Panc1 (cell line): ENCODE measurements around the gene FGF7. TPM values are rescaled to one million over a fixed set of nuclear protein-coding genes. Genes with fewer than 3 reads are reported as not detected.

Experiments
- ATAC-seq: fragments of 200-7000 bp; cut with Tn5 transposase; 2 replicates; pipeline ENCODE4 v1.9.1; 2020; ENCODE audit warnings: mild to moderate bottlenecking, moderate library complexity
- BruUV-seq: library from RNA; stranded (reverse); fragments of 400-500 nt; replicated peaks from 2 replicates; lab custom pipeline; 2021; lab: Mats Ljungman, UMichigan
- CTCF ChIA-PET: fragments of 300-600 bp; sonication (Branson Sonifier 250); formaldehyde crosslinking; loops from one replicate; lab custom pipeline; 2022; ENCODE audit warnings: antibody characterized with exemption; lab: Charles Lee
- POLR2A ChIA-PET: fragments of 300-600 bp; sonication (Branson Sonifier 250); formaldehyde crosslinking; loops from one replicate; lab custom pipeline; 2022; ENCODE audit warnings: antibody characterized with exemption; lab: Charles Lee
- DNase-seq: peaks from one replicate; pipeline ENCODE4 v3.0.0-alpha.2; 2010; ENCODE audit warnings: low read depth, low spot score
- H3K27ac ChIP-seq: 2 replicates; pipeline ENCODE4 v1.5.1; 2011; ENCODE audit warnings: mild to moderate bottlenecking, low read length, inconsistent platforms
- H3K27me3 ChIP-seq: fragments of 200-500 bp; sonication (Bioruptor generic); 2 replicates; pipeline ENCODE4 v1.6.0; 2014; ENCODE audit warnings: low read length, inconsistent platforms; ENCODE audit not compliant: control insufficient read depth, insufficient read depth
- H3K36me3 ChIP-seq: fragments of 200-500 bp; sonication (Bioruptor generic); 2 replicates; pipeline ENCODE4 v1.5.1; 2014; ENCODE audit warnings: inconsistent platforms, mild to moderate bottlenecking, low read length, moderate library complexity; ENCODE audit not compliant: control insufficient read depth, insufficient read depth
- H3K4me1 ChIP-seq: 2 replicates; pipeline ENCODE4 v1.5.1; 2011; ENCODE audit warnings: inconsistent platforms, mild to moderate bottlenecking, low read length, moderate library complexity; ENCODE audit not compliant: control insufficient read depth, insufficient read depth
- H3K4me3 ChIP-seq, 2 experiments: 2 replicates each; pipeline ENCODE4 v1.5.1; 2011 to 2012; ENCODE audit warnings: low read depth in 2 of 2, low read length in 2 of 2, mild to moderate bottlenecking in 2 of 2, inconsistent platforms in 1 of 2, moderate library complexity in 1 of 2
- H3K9me3 ChIP-seq: fragments of 200-500 bp; sonication (Bioruptor generic); 2 replicates; pipeline ENCODE4 v1.5.1; 2014; ENCODE audit warnings: low read depth, mild to moderate bottlenecking, inconsistent platforms, low read length, moderate library complexity; ENCODE audit not compliant: control insufficient read depth, insufficient read depth
- CTCF ChIP-seq: fragments of 450-650 bp; IDR thresholded peaks from 2 replicates; pipeline ENCODE4 v1.5.1; 2017; ENCODE audit warnings: mild to moderate bottlenecking
- POLR2AphosphoS5 ChIP-seq: IDR thresholded peaks from 2 replicates; pipeline ENCODE4 v1.6.1; 2012; ENCODE audit warnings: mild to moderate bottlenecking, low read depth, low read length, moderate library complexity
- REST ChIP-seq, 2 experiments: IDR thresholded peaks; 2 replicates each; pipeline ENCODE4 v1.6.1; 2011 to 2012; ENCODE audit warnings: low read depth in 2 of 2, control low read depth in 1 of 2, low read length in 1 of 2, mild to moderate bottlenecking in 1 of 2, moderate library complexity in 1 of 2; ENCODE audit not compliant: insufficient read depth in 1 of 2
- SIN3A ChIP-seq: IDR thresholded peaks from 2 replicates; pipeline ENCODE4 v1.6.1; 2012; ENCODE audit warnings: low read depth, mild to moderate bottlenecking, low read length, moderate library complexity, borderline replicate concordance; ENCODE audit not compliant: insufficient read depth
- TCF7L2 ChIP-seq: IDR thresholded peaks from 2 replicates; pipeline ENCODE4 v1.6.1; 2011; ENCODE audit warnings: mild to moderate bottlenecking, low read depth, low read length, inconsistent platforms
- in situ Hi-C: cut with HindIII; loops from 2 replicates; pipeline ENCODE4 v1.10.0; 2016; ENCODE audit warnings: low sequenced_read_pairs, low pct_unique_long_range_greater_than_20kb
- intact Hi-C: fragments of 100-400 bp; cut with micrococcal nuclease; formaldehyde crosslinking; loops from one replicate; pipeline ENCODE4 v1.10.0; 2022; ENCODE audit not compliant: unreplicated experiment
- total RNA-seq: library from RNA; stranded (reverse); gene quantifications from one replicate; pipeline ENCODE4 v1.2.1, GENCODE V29; 2021; ENCODE audit not compliant: unreplicated experiment

The FGF7 gene
- total RNA-seq, 1 experiment from 2014 or later, result not detected

GRCh38 chr15:49423901-49424550 is 984 bp downstream of the FGF7 start:
- intact Hi-C loops, result loop anchor here (5.0 kb wide), 1 partner anchor 562 kb away; no protein-coding TSS in a partner anchor

GRCh38 chr15:49424954-49425353 is 1.9 kb downstream of the FGF7 start:
- TF ChIP-seq TCF7L2 (no peak), SIN3A (no peak), REST (IDR thresholded peaks at IDR 0.05; ENCODE audit: insufficient read depth in 1 of 2, low read depth in 2 of 2, low read length in 1 of 2) (no peak), CTCF (no peak), POLR2AphosphoS5 (no peak)
- no peaks in the 10 kb centered on the region for H3K36me3 ChIP-seq
- CTCF ChIA-PET, result no interaction called here
- no peaks in the 10 kb centered on the region for H3K9me3 ChIP-seq
- intact Hi-C loops (loop anchor here (5.0 kb wide), 1 partner anchor 563 kb away; no protein-coding TSS in a partner anchor), in situ Hi-C loops (no loop called here)
- no TSS peak for BruUV-seq
- H3K27ac ChIP-seq, result no peak overlapping the region
- POLR2A ChIA-PET, result no interaction called here
- DNase-seq (no peak), ATAC-seq (no peak)
- peaks cover 2% of the 10 kb centered on the region; the same call in 1 of the 2 replicates for H3K27me3 ChIP-seq
- no peak overlapping the region for H3K4me3 ChIP-seq
- H3K4me1 ChIP-seq, result no peaks in the 10 kb centered on the region

More at GRCh38 chr15:49423901-49424550, 984 bp downstream of the FGF7 start:
- no TSS peak for BruUV-seq
- Histone ChIP-seq H3K27ac (no peak overlapping the region), H3K4me1 (no peaks in the 10 kb centered on the region), H3K9me3 (no peaks in the 10 kb centered on the region), H3K27me3 (peaks cover 2% of the 10 kb centered on the region; the same call in 1 of the 2 replicates), H3K4me3 (no peak overlapping the region), H3K36me3 (no peaks in the 10 kb centered on the region)
- TF ChIP-seq REST (IDR thresholded peaks at IDR 0.05; ENCODE audit: insufficient read depth in 1 of 2, low read depth in 2 of 2, low read length in 1 of 2) (no peak), CTCF (no peak), POLR2AphosphoS5 (no peak), SIN3A (no peak), TCF7L2 (no peak)
- no peak for ATAC-seq
- ChIA-PET CTCF (no interaction called here), POLR2A (no interaction called here)
- in situ Hi-C loops, result no loop called here
- DNase-seq, result no peak
